Endothelial cell of umbilical vein (primary cell): ENCODE data around the gene RAI2. TPM values are rescaled to one million over a fixed set of nuclear protein-coding genes. Genes with fewer than 3 reads are reported as not detected.

ENCODE experiments used
- BruUV-seq: library from RNA; stranded (reverse); fragments of 400-500 nt; replicated peaks from 2 replicates; lab custom pipeline; 2021; lab: Mats Ljungman, UMichigan
- CTCF ChIA-PET: fragments of 300-600, 350-600 bp; sonication (Branson Sonifier 250); formaldehyde crosslinking; loops from one replicate; lab custom pipeline; 2021; ENCODE audit warnings: antibody characterized with exemption, inconsistent platforms; lab: Charles Lee
- POLR2A ChIA-PET: fragments of 300-600, 350-600 bp; sonication (Branson Sonifier 250); formaldehyde crosslinking; loops from one replicate; lab custom pipeline; 2021; ENCODE audit warnings: antibody characterized with exemption, inconsistent platforms; lab: Charles Lee
- DNase-seq: peaks from one replicate; pipeline ENCODE4 v3.0.0-alpha.2; 2011; ENCODE audit warnings: low read depth, low spot score
- FAIRE-seq: peaks from 2 replicates; lab custom pipeline; 2011; peaks lifted over from hg19 to GRCh38; lab: Jason Lieb, UNC
- H2AFZ ChIP-seq: 2 replicates; pipeline ENCODE4 v1.6.0; 2012; ENCODE audit warnings: low read depth, low read length, control low read depth, inconsistent platforms
- H3K27ac ChIP-seq: 2 replicates; pipeline ENCODE4 v1.5.1; 2011; ENCODE audit warnings: low read depth, mild to moderate bottlenecking, control low read depth, low read length, moderate library complexity; ENCODE audit not compliant: insufficient read depth
- H3K27me3 ChIP-seq, 2 experiments: 2 replicates each; pipeline versions ENCODE4 v1.6.0 to v1.6.1; 2011; ENCODE audit warnings: low read length in 2 of 2, mixed read lengths in 1 of 2; ENCODE audit not compliant: control insufficient read depth in 2 of 2, insufficient read depth in 2 of 2
- H3K36me3 ChIP-seq, 2 experiments: 2 replicates in 1 of 2; 3 replicates in 1 of 2; pipeline ENCODE4 v1.5.1; 2011; ENCODE audit warnings: low read length in 2 of 2, mild to moderate bottlenecking in 1 of 2, moderate library complexity in 1 of 2; ENCODE audit not compliant: control insufficient read depth in 2 of 2, insufficient read depth in 2 of 2; ENCODE audit errors: extremely low read depth in 1 of 2
- H3K4me1 ChIP-seq: 3 replicates; pipeline ENCODE4 v1.5.1; 2011; ENCODE audit warnings: mild to moderate bottlenecking, low read length; ENCODE audit not compliant: control insufficient read depth, insufficient read depth; ENCODE audit errors: extremely low read depth
- H3K4me2 ChIP-seq: 2 replicates; pipeline ENCODE4 v1.6.1; 2011; ENCODE audit warnings: low read length, control low read depth, mixed read lengths; ENCODE audit not compliant: insufficient read depth
- H3K4me3 ChIP-seq, 3 experiments: fragments of 200-600 bp in 1 of 3; sonication (generic), shearing (Covaris generic) in 1 of 3; replicated peaks in 1 of 3; 2 replicates each; pipeline ENCODE4 v1.5.1; 2011 to 2016; ENCODE audit warnings: control low read depth in 3 of 3, low read length in 3 of 3, mild to moderate bottlenecking in 2 of 3, inconsistent platforms in 1 of 3, low read depth in 1 of 3, moderate library complexity in 1 of 3; ENCODE audit not compliant: insufficient read depth in 1 of 3
- H3K79me2 ChIP-seq: 2 replicates; pipeline ENCODE4 v1.6.0; 2012; ENCODE audit warnings: low read length, inconsistent platforms; ENCODE audit not compliant: control insufficient read depth, insufficient read depth
- H3K9ac ChIP-seq: replicated peaks from 2 replicates; pipeline ENCODE3; 2011; ENCODE audit warnings: low read length, control low read depth; ENCODE audit not compliant: insufficient read depth; ENCODE audit errors: extremely low read depth
- H3K9me1 ChIP-seq: replicated peaks from 3 replicates; pipeline ENCODE4 v1.6.0; 2011; ENCODE audit warnings: mild to moderate bottlenecking, low read length; ENCODE audit not compliant: control insufficient read depth, insufficient read depth; ENCODE audit errors: extremely low read depth
- H3K9me3 ChIP-seq: replicated peaks from 2 replicates; pipeline ENCODE4 v1.5.1; 2012; ENCODE audit warnings: low read length, inconsistent platforms; ENCODE audit not compliant: control insufficient read depth, insufficient read depth
- H4K20me1 ChIP-seq: replicated peaks from 2 replicates; pipeline ENCODE3; 2011; ENCODE audit warnings: mild to moderate bottlenecking, low read length; ENCODE audit not compliant: control insufficient read depth, insufficient read depth; ENCODE audit errors: extremely low read depth
- CTCF ChIP-seq, 2 donors: IDR thresholded peaks; 1 replicate in 1 of 2; 2 replicates in 1 of 2; pipeline ENCODE4 v1.5.1; 2011; ENCODE audit warnings: low read length in 2 of 2, mild to moderate bottlenecking in 2 of 2, moderate library complexity in 2 of 2, control low read depth in 1 of 2, inconsistent platforms in 1 of 2, low read depth in 1 of 2; ENCODE audit not compliant: insufficient read depth in 1 of 2; ENCODE audit errors: extremely low read depth in 1 of 2
- EZH2 ChIP-seq: IDR thresholded peaks from 2 replicates; pipeline ENCODE4 v1.6.1; 2012; ENCODE audit warnings: borderline replicate concordance, low read depth, mild to moderate bottlenecking, moderate library complexity, low read length, inconsistent platforms; ENCODE audit not compliant: severe bottlenecking
- FOS ChIP-seq: IDR thresholded peaks from 2 replicates; pipeline ENCODE4 v1.6.1; 2011; ENCODE audit warnings: mild to moderate bottlenecking, low read length, moderate library complexity, borderline replicate concordance; ENCODE audit not compliant: insufficient read depth
- GATA2 ChIP-seq: IDR thresholded peaks from 2 replicates; pipeline ENCODE4 v1.7.0; 2011; ENCODE audit warnings: low read depth, mild to moderate bottlenecking, moderate library complexity, mixed read lengths, low read length; ENCODE audit not compliant: insufficient read length, insufficient read depth
- JUN ChIP-seq: IDR thresholded peaks from 2 replicates; pipeline ENCODE4 v1.6.1; 2011; ENCODE audit warnings: borderline replicate concordance, low read depth; ENCODE audit not compliant: insufficient read length, insufficient read depth
- MAX ChIP-seq: IDR thresholded peaks from 2 replicates; pipeline ENCODE4 v1.6.1; 2011; ENCODE audit not compliant: insufficient read depth, insufficient read length
- MYC ChIP-seq: IDR thresholded peaks from one replicate; pipeline ENCODE4 v1.6.1; 2011; ENCODE audit warnings: mild to moderate bottlenecking, low read depth, low read length
- POLR2A ChIP-seq: IDR thresholded peaks from 2 replicates; pipeline ENCODE4 v1.6.1; 2012; ENCODE audit warnings: low read depth, mild to moderate bottlenecking, control low read depth, low read length
- POLR2AphosphoS5 ChIP-seq: IDR thresholded peaks from 2 replicates; pipeline ENCODE4 v1.6.1; 2012; ENCODE audit warnings: low read depth, mild to moderate bottlenecking, control low read depth, low read length, moderate library complexity; ENCODE audit not compliant: insufficient read depth
- dilution Hi-C: fragments of 300-500 bp; cut with MboI; formaldehyde crosslinking; loops from one replicate; pipeline ENCODE4 v1.15.0; 2019; ENCODE audit warnings: low sequenced_read_pairs; ENCODE audit not compliant: extremely low pct_ligation_motif_present
- intact Hi-C: fragments of 100-400 bp; cut with micrococcal nuclease; formaldehyde crosslinking; loops from one replicate; pipeline ENCODE4 v1.10.0; 2022
- polyA plus RNA-seq, 4 experiments: library from polyadenylated mRNA; depleted of rRNA in 3 of 4; stranded (reverse) in 3 of 4; unstranded in 1 of 4; fragments of >200 nt; gene quantifications; 2 replicates each; pipeline versions ENCODE4 v1.2.1 to v1.2.3, GENCODE V29; 2011 to 2012; ENCODE audit warnings: missing spikeins in 1 of 4
- total RNA-seq: library from RNA; stranded (reverse); gene quantifications from 2 replicates; pipeline ENCODE4 v1.2.3, GENCODE V29; 2021

Gene RAI2
- total and polyA plus RNA-seq, 2 donors (not counting 3 experiments of a cell fraction or from before 2014, with no cell fraction given) = 0.19 to 0.91 TPM

- no TSS peak for BruUV-seq
- Histone ChIP-seq H3K9me3 (no peaks in the 10 kb centered on the region), H3K4me3 (no peak overlapping the region), H3K9ac (no peak overlapping the region), H3K79me2 (no peaks in the 10 kb centered on the region), H3K4me1 (no peaks in the 10 kb centered on the region), H3K9me1 (no peaks in the 10 kb centered on the region), H3K27me3 (no peaks in the 10 kb centered on the region), H3K4me2 (no peak overlapping the region), H3K27ac (no peak overlapping the region), H3K36me3 (no peaks in the 10 kb centered on the region), H2AFZ (no peak overlapping the region), H4K20me1 (no peaks in the 10 kb centered on the region)
- ChIA-PET POLR2A (no interaction called here), CTCF (no interaction called here)
- TF ChIP-seq MAX (no peak), POLR2AphosphoS5 (no peak), FOS (no peak), EZH2 (no peak), JUN (no peak)
- dilution Hi-C loops (no loop called here), intact Hi-C loops (no loop called here)
- no peak for FAIRE-seq
- no peak for DNase-seq
Measured at GRCh38 chrX:17802756-17803155, 58.3 kb downstream of the RAI2 start.

DNA sequence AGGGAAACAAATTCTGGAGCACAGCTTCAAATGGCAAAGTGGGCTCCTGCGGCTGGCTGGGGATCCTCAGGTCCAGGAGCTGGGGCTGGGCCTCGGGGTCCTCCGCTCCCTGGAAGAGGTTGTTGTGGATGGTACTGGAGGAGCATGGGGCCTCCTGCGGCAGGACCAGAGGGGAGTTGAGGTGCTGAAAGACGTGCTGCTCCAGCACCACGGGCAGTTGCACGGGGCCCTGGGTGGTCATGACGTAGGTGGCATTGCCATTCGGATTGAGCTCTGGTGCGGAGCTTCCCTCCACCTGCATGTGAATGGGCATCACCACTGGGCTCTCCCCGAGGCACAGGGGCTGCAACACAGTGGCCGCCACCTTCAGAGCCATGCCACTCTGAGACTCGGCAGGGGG is 59.7 kb downstream of the RAI2 start:
- no peaks in the 10 kb centered on the region for H3K27me3 ChIP-seq
- CTCF ChIA-PET = no interaction called here
- H3K4me2 ChIP-seq = no peak overlapping the region
- no peak overlapping the region for H3K4me3 ChIP-seq
- intact Hi-C loops = no loop called here
- FAIRE-seq (no peak), DNase-seq (no peak)
- H3K9me1 ChIP-seq = no peaks in the 10 kb centered on the region
- dilution Hi-C loops = no loop called here
- H3K9ac ChIP-seq = no peak overlapping the region
- H3K36me3 ChIP-seq = no peaks in the 10 kb centered on the region
- no peaks in the 10 kb centered on the region for H3K4me1 ChIP-seq
- no TSS peak for BruUV-seq
- no peaks in the 10 kb centered on the region for H3K79me2 ChIP-seq
- H3K27ac ChIP-seq = no peak overlapping the region
- TF ChIP-seq JUN (no peak), POLR2AphosphoS5 (no peak), POLR2A (no peak), MYC (no peak), MAX (no peak), FOS (no peak), GATA2 (no peak), CTCF (IDR thresholded peaks at IDR 0.05; ENCODE audit: extremely low read depth in 1 of 2, insufficient read depth in 1 of 2, low read depth in 1 of 2, low read length in 2 of 2) (no peak), EZH2 (no peak)
- POLR2A ChIA-PET = no interaction called here
- H3K9me3 ChIP-seq = no peaks in the 10 kb centered on the region
- no peaks in the 10 kb centered on the region for H4K20me1 ChIP-seq
- no peak overlapping the region for H2AFZ ChIP-seq
